ENCODE data around the gene HSFY2. TPM values are rescaled to one million over a fixed set of nuclear protein-coding genes. Genes with fewer than 3 reads are reported as not detected.

HSFY2 gene
- total RNA-seq, 1 experiment from 2014 or later, result not detected

Other genes starting within 250 kb of the HSFY2 start
- not detected in 2 replicates for gene HSFY1, start 227.0 kb downstream of the HSFY2 start, total RNA-seq (2021)

Measured in PC-9 (cell line).